D721Med (cell line): ENCODE results near the gene ABCA2.

Source experiments
- DNase-seq: peaks from one replicate; pipeline ENCODE4 v3.0.0; 2011; ENCODE audit warnings: low spot score; ENCODE audit not compliant: insufficient read length
- FAIRE-seq: peaks from 2 replicates; lab custom pipeline; 2011; peaks lifted over from hg19 to GRCh38; lab: Jason Lieb, UNC
- TF ChIP-seq, protein P1 (sequence below): IDR thresholded peaks from 2 replicates; pipeline ENCODE4 v1.5.1; 2012; ENCODE audit warnings: mild to moderate bottlenecking, control low read depth; ENCODE audit not compliant: insufficient read depth; ENCODE audit errors: missing control alignments

ABCA2 gene

GRCh38 chr9:136985027-136985602, 42.9 kb downstream of the ABCA2 start:
- FAIRE-seq (no peak), DNase-seq (no peak)

GRCh38 chr9:136984464-136985026, 43.5 kb downstream of the ABCA2 start:
- DNase-seq (no peak), FAIRE-seq (no peak)
- TF ChIP-seq, protein P1, sequence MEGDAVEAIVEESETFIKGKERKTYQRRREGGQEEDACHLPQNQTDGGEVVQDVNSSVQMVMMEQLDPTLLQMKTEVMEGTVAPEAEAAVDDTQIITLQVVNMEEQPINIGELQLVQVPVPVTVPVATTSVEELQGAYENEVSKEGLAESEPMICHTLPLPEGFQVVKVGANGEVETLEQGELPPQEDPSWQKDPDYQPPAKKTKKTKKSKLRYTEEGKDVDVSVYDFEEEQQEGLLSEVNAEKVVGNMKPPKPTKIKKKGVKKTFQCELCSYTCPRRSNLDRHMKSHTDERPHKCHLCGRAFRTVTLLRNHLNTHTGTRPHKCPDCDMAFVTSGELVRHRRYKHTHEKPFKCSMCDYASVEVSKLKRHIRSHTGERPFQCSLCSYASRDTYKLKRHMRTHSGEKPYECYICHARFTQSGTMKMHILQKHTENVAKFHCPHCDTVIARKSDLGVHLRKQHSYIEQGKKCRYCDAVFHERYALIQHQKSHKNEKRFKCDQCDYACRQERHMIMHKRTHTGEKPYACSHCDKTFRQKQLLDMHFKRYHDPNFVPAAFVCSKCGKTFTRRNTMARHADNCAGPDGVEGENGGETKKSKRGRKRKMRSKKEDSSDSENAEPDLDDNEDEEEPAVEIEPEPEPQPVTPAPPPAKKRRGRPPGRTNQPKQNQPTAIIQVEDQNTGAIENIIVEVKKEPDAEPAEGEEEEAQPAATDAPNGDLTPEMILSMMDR, result no peak

More at GRCh38 chr9:136985027-136985602, 42.9 kb downstream of the ABCA2 start:
- TF ChIP-seq, protein P1, result no peak

DNA sequence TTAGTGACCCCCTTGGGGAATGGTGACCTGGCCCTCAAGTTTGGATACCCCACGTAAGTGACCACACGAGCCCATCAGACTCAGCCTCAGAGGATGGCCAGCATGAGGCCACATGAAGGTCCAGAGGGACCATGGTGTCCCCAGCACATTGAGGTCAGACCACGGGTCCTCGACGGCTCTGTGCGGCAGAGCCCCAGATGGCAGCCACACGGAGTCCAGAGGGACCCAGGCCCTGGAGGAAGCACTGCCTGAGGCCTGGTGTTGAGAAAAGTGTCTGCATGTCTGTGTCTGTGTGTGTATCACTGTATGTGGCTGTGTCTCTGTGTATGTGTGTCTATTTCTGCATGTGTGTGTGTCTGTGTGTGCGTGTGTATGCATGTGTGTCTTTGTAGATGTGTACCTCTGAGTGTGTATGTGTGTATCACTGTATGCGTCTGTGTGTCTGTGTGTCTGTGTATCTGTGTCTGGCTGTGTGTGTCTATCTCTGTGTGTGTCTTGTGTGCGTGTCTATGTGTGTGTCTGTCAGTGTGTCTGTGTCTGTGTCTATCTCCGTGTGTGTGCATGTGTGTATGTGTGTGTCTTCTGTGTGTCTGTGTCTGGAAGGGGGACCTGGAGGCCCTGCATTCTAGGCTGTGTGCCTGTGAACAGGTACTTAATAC, 44.3 kb downstream of the ABCA2 start:
- FAIRE-seq (no peak), DNase-seq (no peak)
- TF ChIP-seq, protein P1, result no peak

- TF ChIP-seq, protein P1, result no peak
- no peak for DNase-seq
- no peak for FAIRE-seq
Measured at GRCh38 chr9:136983167-136983566, 44.9 kb downstream of the ABCA2 start.

DNA sequence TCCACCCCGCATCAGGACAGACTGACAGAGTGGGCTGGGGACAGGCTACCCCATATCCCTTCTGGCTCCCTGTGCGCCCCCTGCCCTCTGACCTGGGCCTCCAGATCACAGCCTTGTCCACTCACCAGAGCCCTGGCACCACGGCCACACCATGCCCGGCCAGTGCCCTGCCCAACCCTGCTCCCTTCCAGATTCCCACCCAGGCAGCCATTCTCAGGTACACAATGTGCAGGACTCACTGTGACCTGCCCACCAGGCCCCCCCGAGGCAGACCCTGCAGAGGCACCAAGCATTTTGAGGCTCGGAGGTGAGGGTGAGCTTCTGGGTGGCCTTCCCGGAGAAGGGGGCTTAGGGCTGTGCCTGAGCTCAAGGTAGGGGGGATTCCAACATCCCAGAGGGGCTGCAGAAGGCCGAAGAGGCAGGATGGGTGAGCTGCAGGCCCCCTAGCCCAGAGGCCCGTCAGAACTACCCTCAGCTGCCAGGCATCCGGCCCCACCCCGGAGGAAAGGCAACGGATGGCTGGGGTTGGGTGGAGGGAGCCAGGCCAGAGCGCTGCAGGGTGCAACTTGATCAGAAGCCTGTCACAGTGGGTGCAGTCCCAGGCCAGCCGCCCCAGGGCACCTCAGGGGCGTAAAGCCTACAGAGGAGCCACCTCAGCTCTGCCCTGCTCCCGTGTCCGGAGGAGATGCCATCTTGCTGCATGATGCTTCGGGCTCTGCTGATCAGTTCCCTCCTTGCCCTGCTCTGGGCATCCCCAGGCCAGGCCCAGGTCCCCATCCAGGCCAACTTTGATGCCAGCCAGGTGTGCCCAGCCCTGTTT, 45.6 kb downstream of the ABCA2 start, which contains the start of gene LCNL1:
TSS of gene LCNL1 (plus strand) at position 762 of the 820 bp plus-strand sequence. CDS start 594 bp downstream, outside the sequence.
- DNase-seq (no peak), FAIRE-seq (no peak)
- TF ChIP-seq, protein P1, result no peak

DNA sequence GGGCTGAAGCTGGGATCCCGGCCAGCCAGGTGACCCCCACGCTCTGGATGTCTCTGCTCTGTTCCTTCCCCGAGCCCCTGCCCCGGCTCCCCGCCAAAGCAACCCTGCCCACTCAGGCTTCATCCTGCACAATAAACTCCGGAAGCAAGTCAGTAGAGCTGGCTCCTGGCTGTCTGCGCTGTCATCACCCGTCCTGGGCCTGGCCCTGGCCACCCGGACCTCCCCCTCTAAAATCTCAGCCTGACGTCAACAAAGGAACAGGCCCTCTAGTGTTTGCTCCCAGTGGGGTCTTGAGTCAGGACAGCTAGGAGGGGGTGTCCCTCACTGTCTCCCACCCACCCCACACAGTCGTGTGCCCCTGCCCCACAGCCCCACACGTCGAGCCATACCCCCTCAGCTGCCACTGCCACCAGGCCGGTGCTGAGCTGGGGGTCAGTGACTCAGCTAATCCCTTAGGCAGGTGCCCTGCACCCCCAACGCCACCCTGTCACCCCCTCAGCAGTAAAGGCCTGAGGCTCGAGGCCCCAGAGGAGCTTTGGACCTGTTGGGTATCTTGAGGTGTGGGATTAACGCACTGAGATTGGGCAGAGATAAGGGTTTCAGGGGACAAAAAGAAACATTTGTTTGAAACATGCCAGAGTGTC, 46.3 kb downstream of the ABCA2 start:
- no peak for DNase-seq
- TF ChIP-seq, protein P1, result no peak
- FAIRE-seq, result no peak
